NCI-H2029 treated with DMSO at 0.1 percent for 48 hours (cell line): ENCODE results near the gene KIF16B.
A peak's percentile ranks its signal among the peaks of the same experiment; 100 is the strongest.
"Not testable (repeated sequence)": the region's sequence is repeated elsewhere in the genome, so short reads cannot be mapped to it uniquely, and the experiment has no call there.

Experiments used
- DNase-seq: peaks from one replicate; lab custom pipeline; 2025; lab: John Stamatoyannopoulos, UW

KIF16B gene

GRCh38 chr20:16526433-16527380, 46.5 kb downstream of the KIF16B start:
- no peak for DNase-seq

DNA sequence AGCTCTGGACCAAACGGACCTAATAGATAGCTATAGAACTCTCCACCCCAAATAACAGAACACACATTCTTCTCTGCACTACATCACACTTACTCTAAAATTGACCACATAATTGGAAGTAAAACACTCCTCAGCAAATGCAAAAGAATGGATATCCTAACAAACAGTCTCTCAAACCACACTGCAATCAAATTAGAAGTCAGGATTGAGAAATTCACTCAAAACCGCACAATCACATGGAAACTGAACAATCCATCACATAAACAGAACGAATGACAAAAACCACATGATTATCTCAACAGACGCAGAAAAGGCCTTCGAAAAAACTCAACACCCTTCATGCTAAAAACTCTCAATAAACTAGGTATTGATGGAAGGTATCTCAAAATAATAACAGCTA, 50.6 kb downstream of the KIF16B start:
- not testable (repeated sequence) for DNase-seq

GRCh38 chr20:16520154-16520553, 53.1 kb downstream of the KIF16B start:
- DNase-seq, result no peak

- not testable (repeated sequence) for DNase-seq
Measured at GRCh38 chr20:16519673-16520072, 53.6 kb downstream of the KIF16B start.

- DNase-seq, result no peak
Measured at GRCh38 chr20:16518784-16519084, 54.5 kb downstream of the KIF16B start.

GRCh38 chr20:16517946-16518783, 55.1 kb downstream of the KIF16B start:
- DNase-seq, result peak; percentile 38

DNA sequence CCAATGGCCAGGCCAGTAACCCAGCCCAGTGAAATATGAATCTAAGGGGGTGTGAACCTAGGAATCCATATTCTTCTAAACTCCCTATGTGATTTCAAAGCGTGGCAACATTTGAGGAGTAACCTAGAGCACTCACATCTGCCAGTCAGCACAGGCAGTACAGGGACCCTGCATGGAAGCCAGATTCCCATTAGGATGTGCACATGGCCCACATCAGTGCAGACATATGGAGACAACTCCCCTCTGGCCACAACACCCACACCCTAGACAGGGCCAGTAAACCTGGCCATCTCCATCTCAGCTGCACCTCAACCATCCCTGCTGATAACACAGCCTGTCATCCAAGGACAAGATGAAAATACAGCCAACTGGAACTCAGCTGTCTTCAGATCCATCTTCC, 56.5 kb downstream of the KIF16B start:
- DNase-seq, result no peak

DNA sequence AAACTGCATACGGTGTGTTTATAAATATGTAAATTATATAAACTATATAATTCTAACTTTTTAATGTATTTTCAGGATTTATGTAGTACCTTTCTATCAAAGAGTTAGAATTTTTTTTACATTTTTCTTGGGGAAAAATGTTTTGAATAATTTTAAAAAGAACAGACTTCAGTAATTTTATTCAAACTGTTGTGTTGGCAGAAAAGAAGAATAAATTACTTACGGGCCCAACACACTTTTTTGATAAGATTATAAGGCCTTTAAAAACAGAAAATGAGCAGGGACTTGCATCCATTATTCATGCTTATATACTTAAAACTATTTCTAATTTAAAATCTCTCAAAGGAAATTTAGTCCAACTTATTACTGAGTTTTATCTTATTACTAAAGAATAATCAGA, 58.2 kb downstream of the KIF16B start:
- DNase-seq, result no peak

DNA sequence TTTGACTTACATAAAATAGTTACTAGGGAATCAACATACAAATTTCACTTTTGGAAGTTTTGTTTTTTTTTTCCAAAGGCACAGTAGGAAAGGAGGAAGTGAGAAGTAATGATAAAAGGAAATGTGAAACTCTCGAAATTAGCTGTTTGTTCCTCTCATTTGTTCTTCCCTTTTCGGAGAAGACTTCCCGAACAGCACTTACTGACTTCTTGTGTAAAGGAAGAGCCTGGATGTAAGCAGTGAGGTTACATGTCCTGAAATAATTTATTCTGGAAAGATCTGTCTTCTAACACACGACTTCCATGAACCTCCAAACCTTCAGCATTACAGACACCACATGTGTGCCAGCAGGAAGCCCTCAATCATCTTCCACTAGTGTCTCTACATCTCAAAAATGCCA, 59.1 kb downstream of the KIF16B start:
- DNase-seq, result no peak

- no peak for DNase-seq
Measured at GRCh38 chr20:16505894-16506293, 67.4 kb downstream of the KIF16B start.

- no peak for DNase-seq
Measured at GRCh38 chr20:16501301-16501700, 71.9 kb downstream of the KIF16B start.

DNA sequence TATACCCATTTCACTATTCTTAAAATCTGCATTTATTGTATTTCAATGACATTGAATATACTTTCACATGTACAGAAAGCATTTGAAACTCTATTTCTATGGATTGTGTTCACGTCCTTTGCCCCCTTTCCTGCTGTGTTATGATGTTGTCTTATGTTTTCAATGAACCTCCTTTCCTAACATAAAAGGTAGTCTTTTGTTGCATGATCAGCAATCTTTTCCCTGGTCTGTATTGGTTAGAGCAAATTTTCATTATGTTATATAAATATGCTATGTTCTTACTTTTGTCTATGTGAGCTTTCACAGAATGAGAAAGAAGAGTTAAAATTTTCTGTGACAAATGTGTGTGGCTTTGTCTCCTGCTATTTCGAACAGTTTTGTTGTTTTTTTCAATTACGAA, 73.1 kb downstream of the KIF16B start:
- no peak for DNase-seq

GRCh38 chr20:16498526-16499253, 74.6 kb downstream of the KIF16B start:
- no peak for DNase-seq

- DNase-seq, result no peak
Measured at GRCh38 chr20:16497896-16498295, 75.4 kb downstream of the KIF16B start.

DNA sequence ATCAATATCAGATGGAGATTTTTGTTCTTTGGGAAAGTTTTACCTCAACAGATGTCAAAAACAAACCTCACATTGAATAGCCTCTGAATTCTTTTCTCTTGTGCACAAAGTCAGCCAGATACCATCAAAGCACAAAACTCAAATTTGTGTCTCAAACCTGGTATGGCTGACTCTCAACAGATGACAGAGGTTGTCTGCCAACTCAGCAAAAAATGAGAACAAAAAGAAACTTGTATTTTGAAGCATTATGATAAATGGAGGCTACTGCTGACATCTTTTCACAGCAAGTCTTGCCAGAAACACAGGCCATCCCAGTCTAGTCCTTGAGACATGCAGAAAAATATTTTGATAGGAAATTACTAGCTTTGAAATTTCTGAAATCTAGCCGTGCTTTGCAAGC, 79.8 kb downstream of the KIF16B start:
- no peak for DNase-seq

- no peak for DNase-seq
Measured at GRCh38 chr20:16491294-16491905, 81.8 kb downstream of the KIF16B start.

- DNase-seq, result no peak
Measured at GRCh38 chr20:16490696-16491095, 82.6 kb downstream of the KIF16B start.

GRCh38 chr20:16488616-16489015, 84.6 kb downstream of the KIF16B start:
- no peak for DNase-seq

DNA sequence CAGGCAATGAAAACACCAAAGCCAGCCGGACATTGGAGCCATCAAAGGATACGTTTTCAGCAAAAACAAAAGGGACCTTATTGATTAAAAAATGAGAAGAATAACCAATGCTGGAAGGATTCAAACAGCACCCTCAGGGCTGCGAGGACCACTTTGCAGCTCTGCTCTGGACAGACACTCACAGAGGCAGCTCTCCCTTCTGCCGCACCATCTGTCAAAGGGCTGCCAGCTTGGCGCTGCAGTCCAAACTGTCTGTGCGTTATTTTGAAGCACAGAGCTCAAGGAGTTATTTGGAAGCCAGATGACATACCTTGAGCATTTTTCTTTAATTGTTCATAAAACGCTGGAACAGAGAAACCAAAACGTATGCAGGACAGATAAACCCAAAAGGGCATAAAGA, 85.2 kb downstream of the KIF16B start:
- no peak for DNase-seq

GRCh38 chr20:16486532-16486931, 86.7 kb downstream of the KIF16B start:
- no peak for DNase-seq

GRCh38 chr20:16485401-16485800, 87.8 kb downstream of the KIF16B start:
- DNase-seq, result no peak

GRCh38 chr20:16483024-16483423, 90.2 kb downstream of the KIF16B start:
- no peak for DNase-seq
